Esophagus squamous epithelium (tissue), 5 donors: ENCODE measurements around the gene SPTAN1. TPM values are rescaled to one million over a fixed set of nuclear protein-coding genes. Genes with fewer than 3 reads are reported as not detected.

Experiments
- DNase-seq: peaks from one replicate; lab custom pipeline; 2025; lab: John Stamatoyannopoulos, UW
- H3K27ac ChIP-seq, 4 donors: fragments of 200-600 bp; sonication (generic); one replicate each; pipeline ENCODE4 v1.5.1; 2016 to 2019; ENCODE audit warnings: mild to moderate bottlenecking in 1 of 4
- H3K27me3 ChIP-seq, 4 donors: fragments of 200-600 bp; sonication (generic); 1 replicate in 3 of 4; 2 replicates in 1 of 4; pipeline versions ENCODE4 v1.5.1 to v1.6.0; 2017 to 2021; ENCODE audit warnings: antibody characterized with exemption in 1 of 4
- H3K36me3 ChIP-seq, 3 donors: fragments of 200-600 bp; sonication (generic); one replicate each; pipeline ENCODE4 v1.5.1; 2016 to 2019
- H3K4me1 ChIP-seq, 3 donors: fragments of 200-600 bp; sonication (generic); one replicate each; pipeline ENCODE4 v1.5.1; 2017 to 2019
- H3K4me3 ChIP-seq, 4 donors: fragments of 200-600 bp; sonication (generic); 1 replicate in 3 of 4; 2 replicates in 1 of 4; pipeline ENCODE4 v1.5.1; 2016 to 2019; ENCODE audit warnings: mild to moderate bottlenecking in 2 of 4, moderate library complexity in 1 of 4
- H3K9me3 ChIP-seq, 3 donors: fragments of 200-600 bp; sonication (generic); one replicate each; pipeline ENCODE4 v1.5.1; 2016 to 2019
- POLR2A ChIP-seq, 4 donors: fragments of 450-650 bp; IDR thresholded peaks; one replicate each; pipeline ENCODE4 v1.6.1; 2017; ENCODE audit warnings: antibody characterized with exemption in 4 of 4, mild to moderate bottlenecking in 4 of 4, moderate library complexity in 3 of 4
- WGBS, 2 donors: methylation state at CpG; one replicate each; pipeline ENCODE4 v1.1.5; 2018; 5-methylcytosine and 5-hydroxymethylcytosine counted together
- intact Hi-C: fragments of 100-400 bp; cut with DNase I; formaldehyde crosslinking; loops from one replicate; pipeline ENCODE4 v1.15.0; 2022
- total RNA-seq, 4 donors: library from RNA; depleted of rRNA; stranded (reverse); fragments of >200 nt; gene quantifications; one replicate each; pipeline ENCODE4 v1.1.0, GENCODE V29; 2016
- TF ChIP-seq, protein P1 (sequence below), 6 experiments: fragments of 450-650 bp in 4 of 6; fragments of 200-600 bp in 2 of 6; sonication (generic) in 2 of 6; IDR thresholded peaks; one replicate each; pipeline ENCODE4 v1.5.1; 2016 to 2019; ENCODE audit warnings: antibody characterized with exemption in 6 of 6, mild to moderate bottlenecking in 4 of 6, moderate library complexity in 4 of 6
- donor health status: DM: yes; HTN: yes; CAD: no.

Gene SPTAN1
- total RNA-seq, 4 donors from 2014 or later: 97.8 to 233 (median 160) TPM

DNA sequence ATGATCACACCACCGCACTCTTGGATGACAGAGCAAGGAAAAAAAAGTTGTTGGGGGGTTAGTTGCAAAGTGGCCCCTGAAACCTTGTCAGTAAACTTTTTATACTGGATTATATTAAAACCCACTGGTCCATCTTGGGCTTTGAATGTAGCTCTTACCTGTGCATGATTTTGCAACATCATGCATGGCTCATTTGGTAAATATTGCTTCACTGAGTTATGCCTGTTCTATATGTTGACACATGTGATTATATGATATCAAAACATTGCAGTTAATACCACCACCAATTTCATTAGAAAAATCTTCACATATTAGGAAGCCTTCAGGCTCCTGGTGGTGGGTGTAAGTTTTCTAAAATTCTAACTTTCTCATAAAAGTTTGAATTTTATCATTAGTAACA is 62.3 kb downstream of the SPTAN1 start:
- 83 to 100% methylated on average over 1 of the region's 1 CpG for WGBS, 2 donors
- H3K27me3 ChIP-seq: no peaks in the 10 kb centered on the region
- no peak overlapping the region for H3K4me3 ChIP-seq
- TF ChIP-seq POLR2A (IDR thresholded peaks at IDR 0.05): no peak
- TF ChIP-seq, protein P1, sequence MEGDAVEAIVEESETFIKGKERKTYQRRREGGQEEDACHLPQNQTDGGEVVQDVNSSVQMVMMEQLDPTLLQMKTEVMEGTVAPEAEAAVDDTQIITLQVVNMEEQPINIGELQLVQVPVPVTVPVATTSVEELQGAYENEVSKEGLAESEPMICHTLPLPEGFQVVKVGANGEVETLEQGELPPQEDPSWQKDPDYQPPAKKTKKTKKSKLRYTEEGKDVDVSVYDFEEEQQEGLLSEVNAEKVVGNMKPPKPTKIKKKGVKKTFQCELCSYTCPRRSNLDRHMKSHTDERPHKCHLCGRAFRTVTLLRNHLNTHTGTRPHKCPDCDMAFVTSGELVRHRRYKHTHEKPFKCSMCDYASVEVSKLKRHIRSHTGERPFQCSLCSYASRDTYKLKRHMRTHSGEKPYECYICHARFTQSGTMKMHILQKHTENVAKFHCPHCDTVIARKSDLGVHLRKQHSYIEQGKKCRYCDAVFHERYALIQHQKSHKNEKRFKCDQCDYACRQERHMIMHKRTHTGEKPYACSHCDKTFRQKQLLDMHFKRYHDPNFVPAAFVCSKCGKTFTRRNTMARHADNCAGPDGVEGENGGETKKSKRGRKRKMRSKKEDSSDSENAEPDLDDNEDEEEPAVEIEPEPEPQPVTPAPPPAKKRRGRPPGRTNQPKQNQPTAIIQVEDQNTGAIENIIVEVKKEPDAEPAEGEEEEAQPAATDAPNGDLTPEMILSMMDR (IDR thresholded peaks at IDR 0.05): no peak
- no peak overlapping the region for H3K27ac ChIP-seq
- intact Hi-C loops: no loop called here
- DNase-seq: no peak
- H3K36me3 ChIP-seq: peaks cover 58 to 100% (median 91%) of the 10 kb centered on the region in 3 donors
- no peaks in the 10 kb centered on the region for H3K4me1 ChIP-seq
- no peaks in the 10 kb centered on the region for H3K9me3 ChIP-seq

DNA sequence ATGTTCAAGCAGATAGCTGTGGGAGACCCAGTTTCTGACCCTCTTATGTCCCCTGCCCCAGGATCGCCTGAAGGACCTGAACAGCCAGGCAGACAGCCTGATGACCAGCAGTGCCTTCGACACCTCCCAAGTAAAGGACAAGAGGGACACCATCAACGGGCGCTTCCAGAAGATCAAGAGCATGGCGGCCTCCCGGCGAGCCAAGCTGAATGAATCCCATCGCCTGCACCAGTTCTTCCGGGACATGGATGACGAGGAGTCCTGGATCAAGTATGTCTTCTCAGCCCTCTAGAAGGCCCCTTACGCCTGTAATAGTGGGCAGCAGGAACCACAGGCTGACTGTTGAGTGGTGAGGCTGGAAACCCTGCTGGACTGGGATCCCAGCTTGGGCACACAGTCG is 63.2 kb downstream of the SPTAN1 start:
- Histone ChIP-seq H3K9me3 (no peaks in the 10 kb centered on the region), H3K4me1 (no peaks in the 10 kb centered on the region), H3K27ac (no peak overlapping the region), H3K4me3 (no peak overlapping the region), H3K36me3 (peaks cover 66 to 100% (median 91%) of the 10 kb centered on the region in 3 donors), H3K27me3 (no peaks in the 10 kb centered on the region)
- 89 to 100% methylated on average over 3 to 5 of the region's 12 CpGs for WGBS, 2 donors
- DNase-seq: no peak
- TF ChIP-seq POLR2A (IDR thresholded peaks at IDR 0.05): no peak
- TF ChIP-seq, protein P1 (IDR thresholded peaks at IDR 0.05): no peak
- intact Hi-C loops: no loop called here

DNA sequence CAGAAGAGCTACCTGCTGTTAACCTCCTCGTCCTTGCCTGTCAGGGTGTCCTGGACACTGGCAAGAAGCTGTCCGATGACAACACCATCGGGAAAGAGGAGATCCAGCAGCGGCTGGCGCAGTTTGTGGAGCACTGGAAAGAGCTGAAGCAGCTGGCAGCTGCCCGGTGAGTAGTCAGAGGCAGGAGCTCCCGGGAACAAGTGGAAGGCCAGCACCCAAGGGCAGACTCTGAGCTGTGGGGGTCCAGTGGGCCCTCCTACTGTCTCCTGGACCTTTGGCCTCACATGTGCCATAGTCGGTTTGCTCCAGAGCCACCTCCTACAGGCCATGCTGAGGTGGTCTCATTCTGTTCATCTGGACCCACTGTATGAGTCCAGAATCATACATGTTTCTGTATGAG is 65.6 kb downstream of the SPTAN1 start:
- TF ChIP-seq, protein P1 (IDR thresholded peaks at IDR 0.05): no peak
- no peak for TF ChIP-seq POLR2A (IDR thresholded peaks at IDR 0.05)
- peaks cover 48 to 100% (median 81%) of the 10 kb centered on the region in 3 donors for H3K36me3 ChIP-seq
- no peak for DNase-seq
- WGBS, 2 donors: 98 to 100% methylated on average over 1 to 5 of the region's 8 CpGs
- H3K27me3 ChIP-seq: no peaks in the 10 kb centered on the region
- H3K9me3 ChIP-seq: no peaks in the 10 kb centered on the region
- intact Hi-C loops: no loop called here
- H3K4me1 ChIP-seq: no peaks in the 10 kb centered on the region
- H3K27ac ChIP-seq: no peak overlapping the region
- H3K4me3 ChIP-seq: no peak overlapping the region

DNA sequence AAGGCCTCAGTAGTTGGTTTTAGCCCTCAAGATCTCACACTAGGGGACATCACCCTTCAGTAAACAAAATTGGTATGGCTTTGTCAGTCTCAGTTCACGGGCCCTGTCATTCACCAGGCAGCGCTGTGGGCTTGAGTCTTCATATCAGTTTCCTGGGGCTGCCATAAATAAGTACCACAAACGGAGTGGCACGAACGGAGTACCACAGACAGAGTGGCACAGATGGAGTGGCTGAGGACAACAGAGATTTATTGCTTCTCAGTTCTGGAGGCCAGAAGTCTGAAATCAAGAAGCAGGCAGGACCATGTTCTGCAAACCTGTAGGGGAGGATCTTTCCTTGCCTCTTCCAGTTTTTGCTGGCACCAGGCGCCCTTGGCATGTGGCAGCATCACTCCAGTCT is 66.7 kb downstream of the SPTAN1 start:
- H3K36me3 ChIP-seq: peaks cover 45 to 100% (median 71%) of the 10 kb centered on the region in 3 donors
- H3K9me3 ChIP-seq: no peaks in the 10 kb centered on the region
- no peaks in the 10 kb centered on the region for H3K27me3 ChIP-seq
- DNase-seq: no peak
- H3K4me3 ChIP-seq: no peak overlapping the region
- no peak overlapping the region for H3K27ac ChIP-seq
- H3K4me1 ChIP-seq: no peaks in the 10 kb centered on the region
- intact Hi-C loops: no loop called here
- WGBS, 2 donors: 89 to 95% methylated on average over 3 to 6 of the region's 6 CpGs
- TF ChIP-seq, protein P1 (IDR thresholded peaks at IDR 0.05): no peak
- no peak for TF ChIP-seq POLR2A (IDR thresholded peaks at IDR 0.05)

DNA sequence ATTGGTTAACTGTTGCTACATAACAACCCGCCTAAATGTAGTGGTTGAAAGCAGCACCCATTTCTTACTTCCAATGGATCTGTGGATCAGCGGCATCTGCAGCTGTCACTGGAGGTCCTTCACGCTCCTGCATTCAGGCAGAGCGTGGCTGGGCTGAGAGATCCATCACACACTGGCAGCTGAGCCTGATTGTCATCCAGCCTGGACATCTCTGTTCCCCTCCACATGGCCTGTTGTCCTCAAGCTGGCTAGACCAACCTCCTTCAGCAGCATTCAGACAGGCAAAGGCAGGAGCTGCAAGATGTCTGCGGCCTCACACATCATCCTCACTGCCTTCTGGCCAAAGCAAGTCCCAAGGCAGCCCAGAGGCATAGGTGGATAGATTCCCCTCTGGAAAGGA is 67.4 kb downstream of the SPTAN1 start:
- H3K27me3 ChIP-seq: no peaks in the 10 kb centered on the region
- TF ChIP-seq, protein P1 (IDR thresholded peaks at IDR 0.05): no peak
- TF ChIP-seq POLR2A (IDR thresholded peaks at IDR 0.05): no peak

More for the DNA sequence above, 67.4 kb downstream of the SPTAN1 start:
- Histone ChIP-seq H3K27ac (no peak overlapping the region), H3K4me3 (no peak overlapping the region), H3K9me3 (no peaks in the 10 kb centered on the region), H3K4me1 (no peaks in the 10 kb centered on the region), H3K36me3 (peaks cover 51 to 100% (median 71%) of the 10 kb centered on the region in 3 donors)
- 100% methylated on average over 2 to 5 of the region's 5 CpGs for WGBS, 2 donors
- DNase-seq: no peak
- intact Hi-C loops: no loop called here
